ENCODE data around the gene SYNE2.

GRCh38 chr14:64272019-64272418 is 419.2 kb downstream of the SYNE2 start:
- TF ChIP-seq CTCF (IDR thresholded peaks at IDR 0.05; ENCODE audit: extremely low read depth in 1 of 2, insufficient read depth in 1 of 2, low read depth in 1 of 2, low read length in 2 of 2) (no peak), MAX (IDR thresholded peaks at IDR 0.05; ENCODE audit: insufficient read depth, insufficient read length) (no peak)

Data from endothelial cell of umbilical vein (primary cell).